ENCODE data around the gene TRPM6. TPM values are rescaled to one million over a fixed set of nuclear protein-coding genes. Genes with fewer than 3 reads are reported as not detected.

Gene TRPM6
- total RNA-seq, 4 donors from 2014 or later: 0.30 to 2.9 (median 0.97) TPM

DNA sequence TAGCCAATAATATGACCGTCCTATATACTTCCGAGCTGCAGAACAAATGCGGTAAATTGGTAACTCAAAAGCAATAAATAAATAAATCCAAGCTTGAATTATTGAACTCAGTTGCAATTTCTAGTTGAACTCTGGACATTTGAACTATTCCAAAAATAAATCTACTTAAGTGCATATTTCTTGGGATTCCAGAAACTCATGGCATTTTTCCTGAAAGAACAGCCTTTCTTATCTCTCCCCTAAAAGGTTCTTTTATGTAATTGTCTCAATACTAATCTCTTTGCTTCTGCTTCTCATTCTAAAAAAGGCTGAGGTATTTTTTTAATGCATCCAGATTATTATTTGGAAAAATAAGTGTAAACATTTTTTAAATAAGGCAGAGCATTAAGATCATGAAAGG is 131.7 kb downstream of the TRPM6 start:
- no peak for TF ChIP-seq POLR2A (IDR thresholded peaks at IDR 0.05)
- TF ChIP-seq EP300 (IDR thresholded peaks at IDR 0.05): no peak
- TF ChIP-seq, protein P1, sequence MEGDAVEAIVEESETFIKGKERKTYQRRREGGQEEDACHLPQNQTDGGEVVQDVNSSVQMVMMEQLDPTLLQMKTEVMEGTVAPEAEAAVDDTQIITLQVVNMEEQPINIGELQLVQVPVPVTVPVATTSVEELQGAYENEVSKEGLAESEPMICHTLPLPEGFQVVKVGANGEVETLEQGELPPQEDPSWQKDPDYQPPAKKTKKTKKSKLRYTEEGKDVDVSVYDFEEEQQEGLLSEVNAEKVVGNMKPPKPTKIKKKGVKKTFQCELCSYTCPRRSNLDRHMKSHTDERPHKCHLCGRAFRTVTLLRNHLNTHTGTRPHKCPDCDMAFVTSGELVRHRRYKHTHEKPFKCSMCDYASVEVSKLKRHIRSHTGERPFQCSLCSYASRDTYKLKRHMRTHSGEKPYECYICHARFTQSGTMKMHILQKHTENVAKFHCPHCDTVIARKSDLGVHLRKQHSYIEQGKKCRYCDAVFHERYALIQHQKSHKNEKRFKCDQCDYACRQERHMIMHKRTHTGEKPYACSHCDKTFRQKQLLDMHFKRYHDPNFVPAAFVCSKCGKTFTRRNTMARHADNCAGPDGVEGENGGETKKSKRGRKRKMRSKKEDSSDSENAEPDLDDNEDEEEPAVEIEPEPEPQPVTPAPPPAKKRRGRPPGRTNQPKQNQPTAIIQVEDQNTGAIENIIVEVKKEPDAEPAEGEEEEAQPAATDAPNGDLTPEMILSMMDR (IDR thresholded peaks at IDR 0.05): no peak
- no peak overlapping the region for H3K4me3 ChIP-seq
- H3K9me3 ChIP-seq: no peaks in the 10 kb centered on the region
- H3K27me3 ChIP-seq: no peaks in the 10 kb centered on the region
- H3K4me1 ChIP-seq: no peaks in the 10 kb centered on the region
- no peak for DNase-seq (ENCODE audit: low spot score in 2 of 2)
- 44 to 55% methylated on average over 3 of the region's 3 CpGs for WGBS, 2 donors
- H3K36me3 ChIP-seq: no peaks in the 10 kb centered on the region
- H3K27ac ChIP-seq: no peak overlapping the region

DNA sequence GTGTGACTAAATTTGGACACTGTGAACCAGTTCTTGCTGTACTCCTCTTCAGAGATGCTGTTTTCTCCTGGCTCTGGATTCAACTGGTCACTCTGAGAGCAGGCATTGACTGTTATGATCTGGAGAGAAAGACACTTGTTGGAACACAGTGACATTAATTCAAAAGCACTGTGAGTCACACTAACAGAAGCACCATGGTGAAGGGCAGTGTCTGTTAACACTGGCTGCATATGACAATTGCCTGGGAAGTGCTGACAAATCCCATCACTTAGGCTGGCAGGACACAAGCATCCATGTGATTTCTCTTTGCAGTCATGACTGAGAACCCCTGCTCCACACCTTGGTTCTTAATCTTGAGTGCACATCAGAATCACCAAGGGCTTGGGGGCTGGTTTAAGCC is 132.4 kb downstream of the TRPM6 start:
- DNase-seq (ENCODE audit: low spot score in 2 of 2): no peak
- H3K4me3 ChIP-seq: no peak overlapping the region
- H3K27ac ChIP-seq: no peak overlapping the region
- no peaks in the 10 kb centered on the region for H3K4me1 ChIP-seq
- no peaks in the 10 kb centered on the region for H3K9me3 ChIP-seq
- TF ChIP-seq, protein P1 (IDR thresholded peaks at IDR 0.05): no peak
- TF ChIP-seq POLR2A (IDR thresholded peaks at IDR 0.05) (no peak), EP300 (IDR thresholded peaks at IDR 0.05) (no peak)
- H3K27me3 ChIP-seq: no peaks in the 10 kb centered on the region
- H3K36me3 ChIP-seq: no peaks in the 10 kb centered on the region

DNA sequence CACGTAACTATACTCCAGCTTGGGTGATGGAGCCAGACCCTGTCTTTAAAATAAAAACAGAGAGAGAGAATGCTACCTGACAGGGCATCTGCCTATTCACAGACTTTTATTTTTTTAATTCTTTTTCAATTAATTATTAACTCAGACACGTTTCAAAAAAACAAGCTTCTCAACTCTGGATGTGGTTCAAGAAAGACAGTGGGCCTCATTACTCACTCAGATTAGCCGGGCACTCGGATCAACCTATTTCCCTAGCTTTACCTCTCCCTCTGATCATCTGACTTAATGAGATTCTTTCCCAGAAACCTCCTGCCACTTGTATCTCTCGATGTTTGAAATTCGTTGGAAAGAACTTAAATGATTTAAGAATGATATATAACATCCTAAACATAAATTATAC is 134.1 kb downstream of the TRPM6 start:
- DNase-seq (ENCODE audit: low spot score in 2 of 2): no peak
- H3K27ac ChIP-seq: no peak overlapping the region
- no peaks in the 10 kb centered on the region for H3K4me1 ChIP-seq
- H3K36me3 ChIP-seq: no peaks in the 10 kb centered on the region
- TF ChIP-seq POLR2A (IDR thresholded peaks at IDR 0.05): no peak
- WGBS, 2 donors: 90 to 92% methylated on average over 6 of the region's 6 CpGs
- H3K27me3 ChIP-seq: no peaks in the 10 kb centered on the region
- no peak overlapping the region for H3K4me3 ChIP-seq
- H3K9me3 ChIP-seq: no peaks in the 10 kb centered on the region

DNA sequence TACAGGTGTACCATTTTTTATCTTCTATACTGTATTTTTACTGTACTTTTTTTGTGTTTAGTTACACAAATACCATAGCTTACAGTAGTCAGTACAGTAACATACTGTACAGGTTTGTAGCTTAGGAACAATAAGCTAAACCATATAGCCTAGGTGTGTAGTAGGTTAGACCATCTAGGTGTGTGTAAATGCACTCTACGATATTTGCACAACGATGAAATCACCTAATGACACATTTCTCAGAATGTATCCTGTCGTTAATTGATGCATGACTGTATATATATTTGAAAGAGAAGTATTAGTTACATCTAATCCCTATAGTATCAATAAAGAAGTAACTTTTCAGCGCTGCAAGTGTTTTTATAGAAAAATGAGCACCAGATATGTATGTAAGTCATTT is 138.8 kb downstream of the TRPM6 start:
- TF ChIP-seq, protein P1 (IDR thresholded peaks at IDR 0.05): no peak
- no peak for TF ChIP-seq EP300 (IDR thresholded peaks at IDR 0.05)
- Histone ChIP-seq H3K27me3 (no peaks in the 10 kb centered on the region), H3K4me3 (no peak overlapping the region), H3K27ac (no peak overlapping the region), H3K9me3 (no peaks in the 10 kb centered on the region), H3K4me1 (no peaks in the 10 kb centered on the region), H3K36me3 (no peaks in the 10 kb centered on the region)
- DNase-seq (ENCODE audit: low spot score in 2 of 2): no peak
- 92 to 94% methylated on average over 4 of the region's 4 CpGs for WGBS, 2 donors

DNA sequence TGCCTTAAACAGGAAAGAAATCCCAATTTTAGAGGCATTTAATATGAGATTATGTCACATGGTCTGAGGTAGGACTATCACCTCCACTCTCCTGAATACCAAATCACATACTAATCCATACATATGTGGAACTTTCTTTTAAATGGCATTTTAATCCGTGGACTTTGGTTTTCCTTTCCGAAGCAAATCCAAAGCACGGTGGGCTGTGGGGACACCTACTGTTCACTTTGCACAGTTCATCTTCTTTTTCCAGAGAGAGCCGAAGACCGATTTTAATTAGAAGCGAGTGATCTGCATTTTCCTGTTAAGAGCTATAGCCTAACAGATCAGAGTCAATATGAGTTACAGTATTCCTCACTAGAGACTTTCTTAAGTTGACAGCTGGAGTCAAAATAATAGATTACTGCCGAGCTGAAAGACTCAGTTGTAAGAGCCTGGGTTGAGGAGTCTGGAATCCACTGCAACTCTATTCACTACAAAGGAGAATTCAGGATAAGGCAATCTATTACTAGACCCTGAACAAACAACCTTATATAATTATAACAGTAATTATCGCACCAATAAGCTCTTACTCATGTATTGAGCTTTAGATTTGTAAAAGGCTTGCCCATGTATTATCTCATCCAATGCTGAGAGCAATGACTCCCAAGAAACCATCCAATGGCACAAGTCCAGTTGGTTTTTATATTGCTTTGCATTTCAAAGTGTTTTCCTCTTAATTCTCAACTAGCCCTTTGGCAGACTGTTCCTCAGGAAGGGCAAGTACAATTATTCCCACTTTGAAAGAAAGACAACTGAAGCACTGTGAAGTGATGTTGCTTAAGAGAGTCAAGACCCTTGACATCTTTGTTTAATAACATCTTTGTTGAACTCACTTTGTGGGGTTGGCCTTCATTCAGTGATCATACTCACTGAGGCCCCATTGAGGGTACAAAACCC is 144.7 kb downstream of the TRPM6 start:
- 6 to 9% methylated on average over 8 of the region's 8 CpGs for WGBS, 2 donors

More for the DNA sequence above, 144.7 kb downstream of the TRPM6 start:
- DNase-seq (ENCODE audit: low spot score in 2 of 2): peak in 1 of 2 donors; percentile 19
- Histone ChIP-seq H3K9me3 (no peaks in the 10 kb centered on the region), H3K36me3 (no peaks in the 10 kb centered on the region), H3K4me3 (no peak overlapping the region), H3K27ac (no peak overlapping the region), H3K27me3 (no peaks in the 10 kb centered on the region), H3K4me1 (peaks cover 0 to 15% (median 0%) of the 10 kb centered on the region in 4 donors)
- TF ChIP-seq, protein P1 (IDR thresholded peaks at IDR 0.05): peak; percentile 48 to 69 (median 57)
- TF ChIP-seq EP300 (IDR thresholded peaks at IDR 0.05): no peak
- no peak for TF ChIP-seq POLR2A (IDR thresholded peaks at IDR 0.05)
